GM20000 (cell line): ENCODE results near the gene ANKRD18B.
"Not testable (repeated sequence)": the region's sequence is repeated elsewhere in the genome, so short reads cannot be mapped to it uniquely, and the experiment has no call there.

Experiments
- DNase-seq: peaks from one replicate; pipeline ENCODE4 v3.0.0; 2012; ENCODE audit warnings: low spot score
- CTCF ChIP-seq: IDR thresholded peaks from 2 replicates; pipeline ENCODE4 v1.5.1; 2012; ENCODE audit warnings: mild to moderate bottlenecking, control low read depth; ENCODE audit errors: extremely low read depth, missing control alignments

ANKRD18B gene

DNA sequence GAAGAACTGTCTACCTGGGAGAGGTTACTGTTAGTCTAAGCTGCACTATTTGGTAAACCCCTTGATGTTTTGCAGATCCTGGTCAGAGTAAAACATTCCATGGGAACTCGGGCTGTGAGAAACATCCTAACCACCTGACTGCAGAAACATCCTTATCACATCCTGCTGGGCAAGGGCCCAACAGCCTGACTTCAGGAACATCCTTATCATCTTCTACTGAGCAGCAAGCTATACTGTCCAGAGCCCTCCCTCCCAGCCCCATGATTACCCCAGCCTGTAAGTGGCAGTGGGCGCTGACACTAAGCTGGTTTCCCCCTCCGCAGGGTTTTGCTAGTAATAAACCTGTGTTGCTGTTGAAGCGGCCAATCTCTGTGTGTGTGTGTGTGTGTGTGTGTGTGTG lies 80.9 kb downstream of the ANKRD18B start:
- DNase-seq, result not testable (repeated sequence)

DNA sequence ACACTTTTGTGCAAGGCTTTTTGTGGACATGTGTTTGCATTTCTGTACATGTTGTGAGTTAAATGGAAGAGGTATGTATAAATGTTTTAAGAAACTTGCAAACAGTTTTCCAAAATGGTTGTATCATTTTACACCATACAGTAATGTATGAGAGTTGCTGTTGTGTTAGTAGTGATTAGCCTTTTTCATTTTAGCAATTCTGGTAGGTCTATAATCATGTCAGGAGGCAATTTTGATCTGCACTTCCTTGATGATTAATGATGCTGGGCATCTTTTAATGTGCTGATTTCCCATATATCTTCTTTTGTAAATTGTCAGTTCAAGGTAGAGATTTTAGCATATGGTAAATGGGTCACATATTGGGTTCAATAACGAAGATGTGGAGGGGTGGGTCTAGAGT lies 87.3 kb downstream of the ANKRD18B start:
- no peak for DNase-seq
- TF ChIP-seq CTCF, result no peak

GRCh38 chr9:33612410-33612809 lies 88.4 kb downstream of the ANKRD18B start:
- DNase-seq, result not testable (repeated sequence)

DNA sequence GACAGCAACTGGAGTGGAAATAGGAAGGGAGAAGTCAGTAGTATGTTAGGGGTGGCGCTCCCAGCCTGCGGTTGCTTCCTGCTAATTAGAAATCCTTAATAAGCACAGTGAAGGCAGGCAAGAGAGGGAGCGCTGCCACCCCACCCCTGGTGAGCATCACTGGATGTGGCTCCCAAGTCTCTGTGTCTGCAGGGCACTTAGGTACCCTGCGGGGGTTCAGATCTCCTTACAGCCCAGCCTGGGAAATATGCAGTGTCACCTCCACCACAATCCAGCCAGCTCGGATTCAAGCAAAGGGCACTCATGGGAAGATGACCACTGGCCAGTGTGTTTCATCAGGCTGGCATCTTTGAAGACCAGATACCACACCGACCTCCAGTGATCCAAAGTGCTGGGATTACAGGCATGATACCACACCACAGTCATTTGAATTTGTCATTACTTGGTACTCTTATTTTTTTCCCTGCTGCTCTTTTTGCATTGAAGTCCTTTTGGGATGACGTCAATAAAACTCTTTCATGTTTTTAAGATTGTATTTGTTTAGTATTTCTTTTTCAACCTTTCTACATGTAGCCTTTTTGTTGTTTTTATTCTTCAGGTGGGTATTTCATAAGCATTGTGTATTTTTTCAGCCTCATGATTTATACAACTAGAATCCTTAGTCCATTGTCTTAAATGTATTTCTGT lies 90.1 kb downstream of the ANKRD18B start:
- DNase-seq, result no peak
- TF ChIP-seq CTCF, result no peak

- DNase-seq, result not testable (repeated sequence)
Observed at GRCh38 chr9:33618370-33618769, 94.3 kb downstream of the ANKRD18B start.

DNA sequence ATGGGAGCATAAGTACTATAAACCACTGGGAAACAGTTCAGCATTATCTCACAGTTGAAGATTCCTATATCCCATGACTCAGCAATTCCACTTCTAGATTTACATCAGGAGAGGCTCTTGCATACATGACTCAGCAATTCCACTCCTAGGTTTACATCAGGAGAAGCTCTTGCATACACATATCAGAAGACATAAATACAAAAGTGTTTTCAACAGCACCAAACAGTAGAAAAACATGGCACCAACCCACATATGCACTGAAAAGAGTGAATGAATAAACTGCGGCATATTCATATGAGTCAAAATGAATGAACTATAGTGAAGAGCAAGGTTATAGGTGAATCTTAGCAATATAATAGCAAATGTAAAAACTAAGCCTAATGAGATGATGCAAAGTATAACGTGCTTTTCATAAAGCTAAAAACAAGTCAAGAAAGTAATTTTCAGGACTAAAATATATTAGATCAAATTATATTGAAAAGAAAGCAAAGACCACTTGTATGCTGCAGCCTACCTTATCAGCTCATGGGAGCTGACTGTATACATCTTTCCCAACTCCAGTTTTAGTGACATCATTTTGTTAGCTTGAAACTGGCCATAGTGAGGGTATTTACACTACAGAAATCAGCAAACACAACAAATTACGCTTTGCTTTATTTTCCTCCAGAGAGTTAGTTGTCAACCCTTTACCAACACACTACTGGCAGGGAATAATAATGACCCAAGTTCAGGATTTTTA lies 95.8 kb downstream of the ANKRD18B start:
- no peak for DNase-seq
- TF ChIP-seq CTCF, result no peak

- no peak for DNase-seq
- no peak for TF ChIP-seq CTCF
Observed at GRCh38 chr9:33620738-33621439, 96.8 kb downstream of the ANKRD18B start.
